H1 (cell line): ENCODE data around the gene SLC9A7.

Experiments used
- BRCA1 ChIP-seq: IDR thresholded peaks from 2 replicates; pipeline ENCODE4 v1.6.1; 2012; ENCODE audit warnings: low read depth, low read length, improper control_type of control experiment
- CEBPB ChIP-seq: IDR thresholded peaks from 2 replicates; pipeline ENCODE4 v1.6.1; 2012; ENCODE audit warnings: low read depth, low read length
- CHD2 ChIP-seq: IDR thresholded peaks from 2 replicates; pipeline ENCODE4 v1.6.1; 2012; ENCODE audit warnings: low read length, improper control_type of control experiment
- EZH2 ChIP-seq: fragments of 200-600 bp; sonication (generic); IDR thresholded peaks from 2 replicates; pipeline ENCODE4 v1.7.1; 2012; ENCODE audit warnings: low read depth, mild to moderate bottlenecking, moderate library complexity, low read length, inconsistent platforms; ENCODE audit not compliant: severe bottlenecking
- KDM5A ChIP-seq: fragments of 200-600 bp; IDR thresholded peaks from 2 replicates; pipeline ENCODE4 v1.7.1; 2012; ENCODE audit warnings: mild to moderate bottlenecking, low read length, inconsistent platforms, mixed read lengths
- MAFK ChIP-seq: IDR thresholded peaks from 2 replicates; pipeline ENCODE4 v1.6.1; 2012; ENCODE audit warnings: low read depth, mild to moderate bottlenecking, improper control_type of control experiment, low read length
- RAD21 ChIP-seq, 2 experiments: IDR thresholded peaks in 1 of 2; conservative IDR thresholded peaks in 1 of 2; 2 replicates each; pipeline ENCODE4 v1.6.1; 2011; ENCODE audit warnings: low read depth in 2 of 2, low read length in 2 of 2, improper control_type of control experiment in 1 of 2, inconsistent platforms in 1 of 2, mild to moderate bottlenecking in 1 of 2, moderate library complexity in 1 of 2
- RBBP5 ChIP-seq: IDR thresholded peaks from 2 replicates; pipeline ENCODE4 v1.7.1; 2012; ENCODE audit warnings: low read depth, mild to moderate bottlenecking, inconsistent platforms, low read length, moderate library complexity, borderline replicate concordance
- ZNF274 ChIP-seq: IDR thresholded peaks from 2 replicates; pipeline ENCODE4 v1.7.0; 2012; ENCODE audit warnings: low read length, borderline replicate concordance; ENCODE audit errors: extremely low read depth
- TF ChIP-seq, protein P1 (sequence below), 3 experiments: IDR thresholded peaks; 1 replicate in 2 of 3; 2 replicates in 1 of 3; pipeline versions ENCODE4 v1.5.1 to v1.6.1; 2011; ENCODE audit warnings: low read length in 3 of 3, mild to moderate bottlenecking in 3 of 3, inconsistent platforms in 2 of 3, low read depth in 1 of 3, moderate library complexity in 1 of 3; ENCODE audit not compliant: insufficient read depth in 1 of 3; ENCODE audit errors: control extremely low read depth in 1 of 3
- TF ChIP-seq, protein P2 (sequence below): IDR thresholded peaks from 2 replicates; pipeline ENCODE4 v1.6.1; 2012; ENCODE audit warnings: low read length, inconsistent platforms

DNA sequence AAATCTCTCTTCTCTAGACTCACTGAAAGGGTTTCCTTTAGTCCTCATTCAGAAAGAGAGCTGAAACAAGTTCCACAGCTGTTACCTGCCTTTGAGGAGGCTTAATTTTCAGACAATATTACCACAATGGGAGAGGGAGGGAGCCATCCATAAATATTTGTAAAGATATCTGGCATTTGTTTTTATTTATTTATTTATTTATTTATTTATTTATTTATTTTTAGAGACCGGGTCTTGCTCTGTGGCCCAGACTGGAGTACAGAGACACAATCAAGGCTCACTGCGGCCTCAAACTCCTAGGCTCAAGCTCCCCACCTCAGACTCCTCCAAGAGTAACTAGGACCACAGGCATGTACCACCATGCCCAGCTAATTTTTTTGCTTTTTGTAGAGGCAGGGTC is 80.7 kb downstream of the SLC9A7 start:
- TF ChIP-seq, protein P1, sequence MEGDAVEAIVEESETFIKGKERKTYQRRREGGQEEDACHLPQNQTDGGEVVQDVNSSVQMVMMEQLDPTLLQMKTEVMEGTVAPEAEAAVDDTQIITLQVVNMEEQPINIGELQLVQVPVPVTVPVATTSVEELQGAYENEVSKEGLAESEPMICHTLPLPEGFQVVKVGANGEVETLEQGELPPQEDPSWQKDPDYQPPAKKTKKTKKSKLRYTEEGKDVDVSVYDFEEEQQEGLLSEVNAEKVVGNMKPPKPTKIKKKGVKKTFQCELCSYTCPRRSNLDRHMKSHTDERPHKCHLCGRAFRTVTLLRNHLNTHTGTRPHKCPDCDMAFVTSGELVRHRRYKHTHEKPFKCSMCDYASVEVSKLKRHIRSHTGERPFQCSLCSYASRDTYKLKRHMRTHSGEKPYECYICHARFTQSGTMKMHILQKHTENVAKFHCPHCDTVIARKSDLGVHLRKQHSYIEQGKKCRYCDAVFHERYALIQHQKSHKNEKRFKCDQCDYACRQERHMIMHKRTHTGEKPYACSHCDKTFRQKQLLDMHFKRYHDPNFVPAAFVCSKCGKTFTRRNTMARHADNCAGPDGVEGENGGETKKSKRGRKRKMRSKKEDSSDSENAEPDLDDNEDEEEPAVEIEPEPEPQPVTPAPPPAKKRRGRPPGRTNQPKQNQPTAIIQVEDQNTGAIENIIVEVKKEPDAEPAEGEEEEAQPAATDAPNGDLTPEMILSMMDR (IDR thresholded peaks at IDR 0.05; ENCODE audit: control extremely low read depth in 1 of 3, insufficient read depth in 1 of 3, low read depth in 1 of 3, low read length in 3 of 3): no peak
- no peak for TF ChIP-seq KDM5A
- no peak for TF ChIP-seq RAD21 (IDR thresholded peaks at IDR 0.05 in 1 of 2, conservative IDR thresholded peaks at IDR 0.05 in 1 of 2; ENCODE audit: low read depth in 2 of 2, low read length in 2 of 2)
- TF ChIP-seq ZNF274: no peak
- no peak for TF ChIP-seq BRCA1
- no peak for TF ChIP-seq MAFK
- no peak for TF ChIP-seq CHD2
- TF ChIP-seq EZH2: no peak
- TF ChIP-seq RBBP5: no peak
- TF ChIP-seq, protein P2, sequence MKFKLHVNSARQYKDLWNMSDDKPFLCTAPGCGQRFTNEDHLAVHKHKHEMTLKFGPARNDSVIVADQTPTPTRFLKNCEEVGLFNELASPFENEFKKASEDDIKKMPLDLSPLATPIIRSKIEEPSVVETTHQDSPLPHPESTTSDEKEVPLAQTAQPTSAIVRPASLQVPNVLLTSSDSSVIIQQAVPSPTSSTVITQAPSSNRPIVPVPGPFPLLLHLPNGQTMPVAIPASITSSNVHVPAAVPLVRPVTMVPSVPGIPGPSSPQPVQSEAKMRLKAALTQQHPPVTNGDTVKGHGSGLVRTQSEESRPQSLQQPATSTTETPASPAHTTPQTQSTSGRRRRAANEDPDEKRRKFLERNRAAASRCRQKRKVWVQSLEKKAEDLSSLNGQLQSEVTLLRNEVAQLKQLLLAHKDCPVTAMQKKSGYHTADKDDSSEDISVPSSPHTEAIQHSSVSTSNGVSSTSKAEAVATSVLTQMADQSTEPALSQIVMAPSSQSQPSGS: no peak
- no peak for TF ChIP-seq CEBPB
